Immature natural killer cell (primary cell): ENCODE measurements around the gene LATS2. TPM values are rescaled to one million over a fixed set of nuclear protein-coding genes. Genes with fewer than 3 reads are reported as not detected.
"Not testable (repeated sequence)": the region's sequence is repeated elsewhere in the genome, so short reads cannot be mapped to it uniquely, and the experiment has no call there.

Source experiments
- DNase-seq, 3 donors: peaks; one replicate each; pipeline ENCODE4 v3.0.0; 2022; ENCODE audit warnings: mixed read lengths in 1 of 3
- H3K27ac Mint-ChIP-seq, 6 donors: one replicate each; pipeline ENCODE4 v1.8.0; 2020; ENCODE audit warnings: mixed read lengths in 6 of 6, mild to moderate bottlenecking in 5 of 6, inconsistent platforms in 4 of 6, moderate library complexity in 3 of 6
- H3K27me3 Mint-ChIP-seq, 3 donors: one replicate each; pipeline ENCODE4 v1.8.0; 2020 to 2021; ENCODE audit warnings: low read depth in 3 of 3, mild to moderate bottlenecking in 3 of 3, mixed read lengths in 3 of 3, moderate library complexity in 3 of 3, inconsistent platforms in 1 of 3
- H3K36me3 Mint-ChIP-seq, 3 donors: one replicate each; pipeline ENCODE4 v1.8.0; 2020; ENCODE audit warnings: mixed read lengths in 3 of 3, inconsistent platforms in 2 of 3, mild to moderate bottlenecking in 2 of 3
- H3K4me1 Mint-ChIP-seq, 2 donors: one replicate each; pipeline ENCODE4 v1.8.0; 2020; ENCODE audit warnings: inconsistent platforms in 2 of 2, mild to moderate bottlenecking in 2 of 2, mixed read lengths in 2 of 2, moderate library complexity in 1 of 2
- H3K4me3 Mint-ChIP-seq, 5 donors: one replicate each; pipeline ENCODE4 v1.8.0; 2020; ENCODE audit warnings: mild to moderate bottlenecking in 5 of 5, mixed read lengths in 5 of 5, inconsistent platforms in 3 of 5, moderate library complexity in 3 of 5
- H3K9me3 Mint-ChIP-seq, 6 donors: one replicate each; pipeline ENCODE4 v1.8.0; 2020; ENCODE audit warnings: mild to moderate bottlenecking in 6 of 6, mixed read lengths in 6 of 6, inconsistent platforms in 4 of 6, moderate library complexity in 3 of 6
- polyA plus RNA-seq, 3 donors: library from polyadenylated mRNA; unstranded; fragments of 300-500 nt; fragmentation: Illumina TruSeq; gene quantifications; one replicate each; pipeline ENCODE4 v1.2.3, GENCODE V29; 2021

LATS2 gene
- polyA plus RNA-seq, 3 donors from 2014 or later: 0.59 to 1.8 (median 1.3) TPM

GRCh38 chr13:20983386-20983785 lies 78.0 kb downstream of the LATS2 start:
- H3K4me1 Mint-ChIP-seq: peaks cover 1 to 9% of the 10 kb centered on the region in 2 donors
- H3K4me3 Mint-ChIP-seq: no peak overlapping the region
- peaks cover 24 to 44% (median 33%) of the 10 kb centered on the region in 3 donors for H3K36me3 Mint-ChIP-seq
- H3K9me3 Mint-ChIP-seq: no peaks in the 10 kb centered on the region
- peaks cover 0 to 2% (median 2%) of the 10 kb centered on the region in 3 donors for H3K27me3 Mint-ChIP-seq
- DNase-seq: no peak
- H3K27ac Mint-ChIP-seq: no peak overlapping the region

- DNase-seq: no peak
- Mint-ChIP-seq H3K4me1 (peaks cover 1 to 8% of the 10 kb centered on the region in 2 donors), H3K27ac (no peak overlapping the region)
Observed at GRCh38 chr13:20981370-20982095, 79.9 kb downstream of the LATS2 start.

GRCh38 chr13:20980899-20981298 lies 80.5 kb downstream of the LATS2 start:
- Mint-ChIP-seq H3K4me1 (peaks cover 0 to 2% of the 10 kb centered on the region in 2 donors), H3K27me3 (peaks cover 0 to 2% (median 2%) of the 10 kb centered on the region in 3 donors), H3K4me3 (no peak overlapping the region)

More at GRCh38 chr13:20981370-20982095, 79.9 kb downstream of the LATS2 start:
- Mint-ChIP-seq H3K27me3 (peaks cover 0 to 2% (median 2%) of the 10 kb centered on the region in 3 donors), H3K4me3 (no peak overlapping the region), H3K36me3 (peaks cover 19 to 36% (median 27%) of the 10 kb centered on the region in 3 donors), H3K9me3 (no peaks in the 10 kb centered on the region)

GRCh38 chr13:20980430-20980829 lies 81.0 kb downstream of the LATS2 start:
- Mint-ChIP-seq H3K27me3 (peaks cover 0 to 2% (median 0%) of the 10 kb centered on the region in 3 donors), H3K36me3 (peaks cover 15 to 35% (median 26%) of the 10 kb centered on the region in 3 donors), H3K9me3 (no peaks in the 10 kb centered on the region), H3K27ac (no peak overlapping the region), H3K4me3 (no peak overlapping the region), H3K4me1 (no peaks in the 10 kb centered on the region)
- DNase-seq: no peak

More at GRCh38 chr13:20980899-20981298, 80.5 kb downstream of the LATS2 start:
- DNase-seq: no peak
- H3K36me3 Mint-ChIP-seq: peaks cover 15 to 34% (median 25%) of the 10 kb centered on the region in 3 donors
- no peak overlapping the region for H3K27ac Mint-ChIP-seq
- no peaks in the 10 kb centered on the region for H3K9me3 Mint-ChIP-seq

- no peak overlapping the region for H3K27ac Mint-ChIP-seq
- H3K27me3 Mint-ChIP-seq: peaks cover 0 to 2% (median 2%) of the 10 kb centered on the region in 3 donors
- no peak overlapping the region for H3K4me3 Mint-ChIP-seq
- no peaks in the 10 kb centered on the region for H3K9me3 Mint-ChIP-seq
- DNase-seq: no peak
- H3K36me3 Mint-ChIP-seq: peaks cover 23 to 46% (median 25%) of the 10 kb centered on the region in 3 donors
- H3K4me1 Mint-ChIP-seq: no peaks in the 10 kb centered on the region
Observed at GRCh38 chr13:20977394-20977793, 84.0 kb downstream of the LATS2 start.

GRCh38 chr13:20974981-20975585 lies 86.3 kb downstream of the LATS2 start:
- peak overlapping the region in 1 of 6 donors; percentile 22 for H3K27ac Mint-ChIP-seq
- no peak for DNase-seq
- peaks cover 16 to 35% (median 18%) of the 10 kb centered on the region in 3 donors for H3K36me3 Mint-ChIP-seq
- no peaks in the 10 kb centered on the region for H3K4me1 Mint-ChIP-seq
- no peak overlapping the region for H3K4me3 Mint-ChIP-seq
- no peaks in the 10 kb centered on the region for H3K9me3 Mint-ChIP-seq
- peaks cover 0 to 4% (median 2%) of the 10 kb centered on the region in 3 donors for H3K27me3 Mint-ChIP-seq

GRCh38 chr13:20973886-20974425 lies 87.4 kb downstream of the LATS2 start:
- Mint-ChIP-seq H3K9me3 (no peaks in the 10 kb centered on the region), H3K27me3 (peaks cover 0 to 2% (median 2%) of the 10 kb centered on the region in 3 donors), H3K4me3 (no peak overlapping the region), H3K27ac (no peak overlapping the region), H3K36me3 (peaks cover 13 to 31% (median 16%) of the 10 kb centered on the region in 3 donors), H3K4me1 (peaks cover 4% of the 10 kb centered on the region in 2 donors)
- DNase-seq: no peak

- Mint-ChIP-seq H3K36me3 (peaks cover 13 to 31% (median 16%) of the 10 kb centered on the region in 3 donors), H3K27ac (no peak overlapping the region), H3K4me3 (no peak overlapping the region), H3K4me1 (peaks cover 12 to 13% of the 10 kb centered on the region in 2 donors), H3K27me3 (peaks cover 0 to 4% (median 2%) of the 10 kb centered on the region in 3 donors), H3K9me3 (no peaks in the 10 kb centered on the region)
- no peak for DNase-seq
Observed at GRCh38 chr13:20972731-20973130, 88.7 kb downstream of the LATS2 start.

- Mint-ChIP-seq H3K27me3 (peaks cover 0 to 2% (median 2%) of the 10 kb centered on the region in 3 donors), H3K27ac (peak overlapping the region in 3 of 6 donors; percentile 10 to 69 (median 15)), H3K4me3 (peak overlapping the region in 4 of 5 donors; percentile 22 to 68 (median 54)), H3K9me3 (no peaks in the 10 kb centered on the region), H3K4me1 (peaks cover 12 to 13% of the 10 kb centered on the region in 2 donors), H3K36me3 (peaks cover 8 to 12% (median 8%) of the 10 kb centered on the region in 3 donors)
- DNase-seq: no peak
Observed at GRCh38 chr13:20969182-20969581, 92.2 kb downstream of the LATS2 start.

GRCh38 chr13:20968745-20969144 lies 92.6 kb downstream of the LATS2 start:
- H3K27ac Mint-ChIP-seq: peak overlapping the region in 3 of 6 donors; percentile 15 to 69 (median 15)
- no peaks in the 10 kb centered on the region for H3K9me3 Mint-ChIP-seq
- peaks cover 4 to 7% (median 4%) of the 10 kb centered on the region in 3 donors for H3K36me3 Mint-ChIP-seq
- H3K4me3 Mint-ChIP-seq: peak overlapping the region; percentile 22 to 68 (median 53)
- peaks cover 12 to 13% of the 10 kb centered on the region in 2 donors for H3K4me1 Mint-ChIP-seq
- no peak for DNase-seq
- H3K27me3 Mint-ChIP-seq: peaks cover 0 to 2% (median 2%) of the 10 kb centered on the region in 3 donors

GRCh38 chr13:20967340-20967739 lies 94.0 kb downstream of the LATS2 start:
- H3K9me3 Mint-ChIP-seq: no peaks in the 10 kb centered on the region
- no peak overlapping the region for H3K4me3 Mint-ChIP-seq

GRCh38 chr13:20964904-20965303 lies 96.5 kb downstream of the LATS2 start:
- Mint-ChIP-seq H3K9me3 (no peaks in the 10 kb centered on the region), H3K27me3 (peaks cover 3 to 11% (median 3%) of the 10 kb centered on the region in 3 donors), H3K4me3 (no peak overlapping the region), H3K27ac (no peak overlapping the region), H3K36me3 (peaks cover 0 to 3% (median 0%) of the 10 kb centered on the region in 3 donors), H3K4me1 (peaks cover 12 to 13% of the 10 kb centered on the region in 2 donors)
- no peak for DNase-seq

More at GRCh38 chr13:20967340-20967739, 94.0 kb downstream of the LATS2 start:
- peaks cover 0 to 3% (median 0%) of the 10 kb centered on the region in 3 donors for H3K36me3 Mint-ChIP-seq
- H3K4me1 Mint-ChIP-seq: peaks cover 12 to 13% of the 10 kb centered on the region in 2 donors
- H3K27ac Mint-ChIP-seq: no peak overlapping the region
- peaks cover 3 to 6% (median 3%) of the 10 kb centered on the region in 3 donors for H3K27me3 Mint-ChIP-seq
- DNase-seq: no peak

- not testable (repeated sequence) for H3K36me3 Mint-ChIP-seq, H3K4me3 Mint-ChIP-seq, H3K27ac Mint-ChIP-seq, H3K4me1 Mint-ChIP-seq, H3K9me3 Mint-ChIP-seq, DNase-seq
- peaks cover 2 to 11% (median 3%) of the 10 kb centered on the region in 3 donors for H3K27me3 Mint-ChIP-seq
Observed at GRCh38 chr13:20961663-20962062, 99.7 kb downstream of the LATS2 start.
